Measurements from ENCODE around the gene TECPR2. TPM values are rescaled to one million over a fixed set of nuclear protein-coding genes. Genes with fewer than 3 reads are reported as not detected.

The TECPR2 gene
- polyA plus RNA-seq, 1 donor (not counting 4 experiments of a cell fraction or from before 2014, with no cell fraction given): 8.3 TPM

DNA sequence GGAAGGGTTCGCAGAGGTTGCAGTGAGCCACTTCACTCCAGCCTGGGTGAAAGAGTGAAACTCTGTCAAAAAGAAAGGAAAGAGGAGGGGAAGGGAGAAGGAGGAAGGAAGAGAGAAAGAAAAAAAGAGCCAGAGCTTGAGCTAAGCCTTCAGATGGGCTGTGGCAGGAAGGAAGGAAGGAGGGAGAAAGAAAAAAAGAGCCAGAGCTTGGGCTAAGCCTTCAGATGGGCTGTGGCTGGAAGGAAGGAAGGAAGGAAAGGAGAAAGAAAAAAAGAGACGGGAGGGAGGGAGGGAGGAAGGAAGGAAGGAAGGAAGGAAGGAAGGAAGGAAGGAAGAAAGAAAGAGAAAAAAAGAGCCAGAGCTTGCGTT lies 160.4 kb downstream of the TECPR2 start:
- dilution Hi-C loops (cut with MboI; ENCODE audit: extremely low pct_ligation_motif_present, low sequenced_read_pairs): no loop called here
- DNase-seq (ENCODE audit: low read depth, low spot score) (no peak), FAIRE-seq (no peak)
- H3K9me3 ChIP-seq (ENCODE audit: control insufficient read depth, low read depth, low read length): no peaks in the 10 kb centered on the region
- H3K36me3 ChIP-seq (ENCODE audit: control insufficient read depth in 2 of 2, extremely low read depth in 1 of 2, insufficient read depth in 2 of 2, low read length in 2 of 2): no peaks in the 10 kb centered on the region
- H3K27ac ChIP-seq (ENCODE audit: control insufficient read depth, insufficient read depth, low read length): no peak overlapping the region
- H3K9me1 ChIP-seq (ENCODE audit: control insufficient read depth, extremely low read depth, insufficient read depth, low read length): no peaks in the 10 kb centered on the region
- H4K20me1 ChIP-seq (ENCODE audit: control insufficient read depth, extremely low read depth, insufficient read depth, low read length): no peaks in the 10 kb centered on the region
- H3K4me2 ChIP-seq (ENCODE audit: control insufficient read depth, extremely low read depth, insufficient read depth, low read depth, low read length): peak overlapping the region; percentile 94
- H3K4me1 ChIP-seq (ENCODE audit: control insufficient read depth, extremely low read depth, insufficient read depth, low read length): peaks cover 33% of the 10 kb centered on the region
- H3K79me2 ChIP-seq (ENCODE audit: control insufficient read depth, insufficient read depth, low read length): no peaks in the 10 kb centered on the region
- TF ChIP-seq, protein P1, sequence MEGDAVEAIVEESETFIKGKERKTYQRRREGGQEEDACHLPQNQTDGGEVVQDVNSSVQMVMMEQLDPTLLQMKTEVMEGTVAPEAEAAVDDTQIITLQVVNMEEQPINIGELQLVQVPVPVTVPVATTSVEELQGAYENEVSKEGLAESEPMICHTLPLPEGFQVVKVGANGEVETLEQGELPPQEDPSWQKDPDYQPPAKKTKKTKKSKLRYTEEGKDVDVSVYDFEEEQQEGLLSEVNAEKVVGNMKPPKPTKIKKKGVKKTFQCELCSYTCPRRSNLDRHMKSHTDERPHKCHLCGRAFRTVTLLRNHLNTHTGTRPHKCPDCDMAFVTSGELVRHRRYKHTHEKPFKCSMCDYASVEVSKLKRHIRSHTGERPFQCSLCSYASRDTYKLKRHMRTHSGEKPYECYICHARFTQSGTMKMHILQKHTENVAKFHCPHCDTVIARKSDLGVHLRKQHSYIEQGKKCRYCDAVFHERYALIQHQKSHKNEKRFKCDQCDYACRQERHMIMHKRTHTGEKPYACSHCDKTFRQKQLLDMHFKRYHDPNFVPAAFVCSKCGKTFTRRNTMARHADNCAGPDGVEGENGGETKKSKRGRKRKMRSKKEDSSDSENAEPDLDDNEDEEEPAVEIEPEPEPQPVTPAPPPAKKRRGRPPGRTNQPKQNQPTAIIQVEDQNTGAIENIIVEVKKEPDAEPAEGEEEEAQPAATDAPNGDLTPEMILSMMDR (optimal IDR thresholded peaks at IDR 0.05 in 1 of 3, IDR thresholded peaks at IDR 0.05 in 1 of 3, conservative IDR thresholded peaks at IDR 0.05 in 1 of 3; ENCODE audit: extremely low read depth in 1 of 3, insufficient read depth in 2 of 3, low read length in 3 of 3): no peak
- no peak for TF ChIP-seq EZH2 (IDR thresholded peaks at IDR 0.05; ENCODE audit: low read length)
- H3K9ac ChIP-seq (ENCODE audit: control insufficient read depth, extremely low read depth, insufficient read depth, low read length): no peak overlapping the region
- no peak overlapping the region for H3K4me3 ChIP-seq (ENCODE audit: control insufficient read depth in 2 of 3, extremely low read depth in 1 of 3, insufficient read depth in 2 of 3, low read depth in 1 of 3, low read length in 3 of 3)
- no peaks in the 10 kb centered on the region for H3K27me3 ChIP-seq (ENCODE audit: control insufficient read depth, extremely low read depth, insufficient read depth, low read length)
- peak overlapping the region; percentile 10 for H2AFZ ChIP-seq (ENCODE audit: control insufficient read depth, low read length)

DNA sequence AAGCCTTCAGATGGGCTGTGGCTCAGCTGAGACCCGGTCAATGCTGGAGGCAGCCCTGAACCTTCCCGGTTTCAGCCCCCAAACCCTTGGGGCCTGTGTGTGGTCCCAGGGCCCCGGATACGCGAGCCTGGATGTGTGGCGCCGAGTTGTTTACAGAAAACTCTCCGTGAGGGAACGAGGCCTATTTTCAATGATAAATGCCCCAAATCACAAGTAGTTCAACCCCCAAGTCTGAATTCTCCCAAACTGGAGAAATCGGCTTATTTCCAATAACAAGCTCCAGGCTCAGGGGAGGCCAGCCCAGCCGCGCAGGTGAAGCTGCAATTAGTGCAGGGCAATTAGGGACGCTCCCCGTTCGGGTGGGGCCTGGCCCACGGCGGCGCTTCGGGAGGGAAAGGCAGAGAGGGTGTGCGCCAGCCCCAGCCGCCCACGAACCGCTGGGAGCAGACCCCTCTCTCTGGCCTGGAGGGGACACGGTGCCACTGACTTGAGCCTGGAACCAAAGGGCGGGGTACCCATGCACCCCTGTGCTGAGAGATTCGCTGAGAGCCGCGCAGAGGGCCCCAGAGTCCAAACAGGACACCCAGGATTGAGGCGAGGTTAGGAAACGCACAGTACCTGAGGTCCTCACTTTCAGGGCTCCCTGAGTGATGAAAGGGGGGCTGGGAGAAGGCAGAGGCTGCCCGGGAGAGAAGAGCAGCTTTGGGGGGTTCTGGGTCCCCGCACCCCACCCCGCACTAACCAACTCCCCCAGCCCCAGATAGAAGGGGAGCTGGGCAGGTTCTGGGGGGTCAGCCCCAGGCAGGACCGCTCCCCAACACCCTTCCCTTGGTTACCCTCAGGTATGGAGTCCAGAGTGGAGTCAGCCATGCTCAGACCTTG lies 161.1 kb downstream of the TECPR2 start:
- peak overlapping the region; percentile 2 for H2AFZ ChIP-seq (ENCODE audit: control insufficient read depth, low read length)
- no peaks in the 10 kb centered on the region for H3K9me1 ChIP-seq (ENCODE audit: control insufficient read depth, extremely low read depth, insufficient read depth, low read length)
- no peak for FAIRE-seq
- peaks cover 34% of the 10 kb centered on the region for H3K4me1 ChIP-seq (ENCODE audit: control insufficient read depth, extremely low read depth, insufficient read depth, low read length)
- H3K9ac ChIP-seq (ENCODE audit: control insufficient read depth, extremely low read depth, insufficient read depth, low read length): peak overlapping the region; percentile 72
- no peaks in the 10 kb centered on the region for H3K27me3 ChIP-seq (ENCODE audit: control insufficient read depth, extremely low read depth, insufficient read depth, low read length)
- dilution Hi-C loops (cut with MboI; ENCODE audit: extremely low pct_ligation_motif_present, low sequenced_read_pairs): no loop called here
- H4K20me1 ChIP-seq (ENCODE audit: control insufficient read depth, extremely low read depth, insufficient read depth, low read length): no peaks in the 10 kb centered on the region
- H3K27ac ChIP-seq (ENCODE audit: control insufficient read depth, insufficient read depth, low read length): peak overlapping the region; percentile 19
- H3K79me2 ChIP-seq (ENCODE audit: control insufficient read depth, insufficient read depth, low read length): no peaks in the 10 kb centered on the region
- H3K9me3 ChIP-seq (ENCODE audit: control insufficient read depth, low read depth, low read length): no peaks in the 10 kb centered on the region
- peak overlapping the region; percentile 0 to 50 (median 1) for H3K4me3 ChIP-seq (ENCODE audit: control insufficient read depth in 2 of 3, extremely low read depth in 1 of 3, insufficient read depth in 2 of 3, low read depth in 1 of 3, low read length in 3 of 3)
- peak overlapping the region; percentile 94 for H3K4me2 ChIP-seq (ENCODE audit: control insufficient read depth, extremely low read depth, insufficient read depth, low read depth, low read length)
- no peak for DNase-seq (ENCODE audit: low read depth, low spot score)
- H3K36me3 ChIP-seq (ENCODE audit: control insufficient read depth in 2 of 2, extremely low read depth in 1 of 2, insufficient read depth in 2 of 2, low read length in 2 of 2): no peaks in the 10 kb centered on the region
- TF ChIP-seq, protein P1 (optimal IDR thresholded peaks at IDR 0.05 in 1 of 3, IDR thresholded peaks at IDR 0.05 in 1 of 3, conservative IDR thresholded peaks at IDR 0.05 in 1 of 3; ENCODE audit: extremely low read depth in 1 of 3, insufficient read depth in 2 of 3, low read length in 3 of 3): no peak
- no peak for TF ChIP-seq EZH2 (IDR thresholded peaks at IDR 0.05; ENCODE audit: low read length)
